MM.1S (cell line): ENCODE results near the gene RANBP10.

ENCODE experiments used
- CTCF ChIP-seq: fragments of 300-600 bp; sonication (generic); IDR thresholded peaks from 2 replicates; pipeline ENCODE4 v1.5.1; 2016; ENCODE audit warnings: antibody characterized with exemption, low read length, mixed read lengths
- EZH2 ChIP-seq: fragments of 300-600 bp; sonication (generic); optimal IDR thresholded peaks from 2 replicates; pipeline ENCODE3; 2017; ENCODE audit warnings: low read depth, mild to moderate bottlenecking, antibody characterized with exemption, low read length, mixed read lengths
- EZH2phosphoT487 ChIP-seq: fragments of 300-600 bp; sonication (generic); IDR thresholded peaks from 2 replicates; pipeline ENCODE4 v1.6.1; 2018; ENCODE audit warnings: antibody characterized with exemption, low read length

DNA sequence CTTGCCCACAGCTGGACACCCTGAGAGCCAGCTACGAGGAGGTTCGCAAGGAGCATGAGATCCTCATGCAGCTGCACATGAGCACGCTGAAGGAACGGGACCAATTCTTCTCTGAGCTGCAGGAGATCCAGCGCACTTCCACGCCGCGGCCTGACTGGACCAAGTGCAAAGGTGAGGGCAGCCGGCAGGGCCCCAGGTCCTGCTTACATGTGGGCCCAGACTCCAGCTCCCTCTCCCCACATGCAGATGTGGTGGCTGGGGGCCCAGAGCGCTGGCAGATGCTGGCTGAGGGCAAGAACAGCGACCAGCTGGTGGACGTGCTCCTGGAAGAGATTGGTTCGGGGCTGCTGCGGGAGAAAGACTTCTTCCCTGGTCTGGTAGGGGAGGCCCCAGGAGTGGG, 19.5 kb upstream of the RANBP10 start:
- no peak for TF ChIP-seq CTCF
- no peak for TF ChIP-seq EZH2
- no peak for TF ChIP-seq EZH2phosphoT487
